ENCODE data around the gene ZBTB9. TPM values are rescaled to one million over a fixed set of nuclear protein-coding genes. Genes with fewer than 3 reads are reported as not detected.
A peak's percentile ranks its signal among the peaks of the same experiment; 100 is the strongest.

ZBTB9 gene
- total RNA-seq, 1 donor from 2014 or later: 9.6 TPM

- TF ChIP-seq CTCF (IDR thresholded peaks at IDR 0.05; ENCODE audit: unreplicated experiment): no peak
- Mint-ChIP-seq H3K9me3 (peaks cover 8% of the 10 kb centered on the region), H3K4me1 (peaks cover 17% of the 10 kb centered on the region), H3K36me3 (no peaks in the 10 kb centered on the region), H3K27ac (no peak overlapping the region), H3K4me3 (no peak overlapping the region), H3K27me3 (ENCODE audit: low read depth) (peaks cover 3% of the 10 kb centered on the region)
- DNase-seq (ENCODE audit: low spot score in 2 of 2, unreplicated experiment in 2 of 2): no peak
Measured at GRCh38 chr6:33504486-33504885, 50.1 kb downstream of the ZBTB9 start.

- Mint-ChIP-seq H3K27ac (peak overlapping the region; percentile 59), H3K9me3 (peaks cover 8% of the 10 kb centered on the region), H3K4me1 (peaks cover 20% of the 10 kb centered on the region), H3K4me3 (no peak overlapping the region), H3K27me3 (ENCODE audit: low read depth) (peaks cover under 1% of the 10 kb centered on the region), H3K36me3 (no peaks in the 10 kb centered on the region)
- TF ChIP-seq CTCF (IDR thresholded peaks at IDR 0.05; ENCODE audit: unreplicated experiment): no peak
- DNase-seq (ENCODE audit: low spot score in 2 of 2, unreplicated experiment in 2 of 2): no peak
Measured at GRCh38 chr6:33505548-33506370, 51.4 kb downstream of the ZBTB9 start.

Small RNA genes within 50 kb of the gene (microRNA-seq; reads per million reads assigned to microRNA genes)
- not detected for gene MIR5004

Other genes starting within 250 kb of the ZBTB9 start
- 15.0 to 15.3 TPM (median 15.1 TPM) in 3 replicates for gene HSD17B8, start 249.9 kb upstream of the ZBTB9 start, total RNA-seq
- 55.8 to 59.0 TPM (median 56.0 TPM) in 3 replicates for gene RING1, start 246.1 kb upstream of the ZBTB9 start, total RNA-seq
- gene VPS52, start 182.7 kb upstream of the ZBTB9 start, total RNA-seq: 67.2 to 69.8 TPM (median 69.6 TPM) in 3 replicates
- gene RPS18, start 182.5 kb upstream of the ZBTB9 start, total RNA-seq: 2,626 to 2,771 TPM (median 2,750 TPM) in 3 replicates
- gene B3GALT4, start 177.5 kb upstream of the ZBTB9 start, total RNA-seq: 3.9 to 4.6 TPM (median 4.3 TPM) in 3 replicates
- 46.2 to 53.6 TPM (median 52.0 TPM) in 3 replicates for gene WDR46, start 165.3 kb upstream of the ZBTB9 start, total RNA-seq
- 38.7 to 43.0 TPM (median 39.9 TPM) in 3 replicates for gene PFDN6, start 165.0 kb upstream of the ZBTB9 start, total RNA-seq
- gene RGL2, start 155.6 kb upstream of the ZBTB9 start, total RNA-seq: 108 to 113 TPM (median 112 TPM) in 3 replicates
- gene TAPBP, start 140.5 kb upstream of the ZBTB9 start, total RNA-seq: 62.8 to 68.3 TPM (median 64.4 TPM) in 3 replicates
- 33.2 to 36.0 TPM (median 35.8 TPM) in 3 replicates for gene ZBTB22, start 136.8 kb upstream of the ZBTB9 start, total RNA-seq
- gene DAXX, start 131.6 kb upstream of the ZBTB9 start, total RNA-seq: 31.9 to 33.2 TPM (median 33.1 TPM) in 3 replicates
- gene KIFC1, start 62.8 kb upstream of the ZBTB9 start, total RNA-seq: 30.1 to 31.3 TPM (median 30.3 TPM) in 3 replicates
- gene PHF1, start 43.6 kb upstream of the ZBTB9 start, total RNA-seq: 61.0 to 63.6 TPM (median 63.0 TPM) in 3 replicates
- gene CUTA, start 36.5 kb upstream of the ZBTB9 start, total RNA-seq: 238 to 239 TPM (median 239 TPM) in 3 replicates
- gene SYNGAP1, start 34.5 kb upstream of the ZBTB9 start, total RNA-seq: 57.7 to 66.1 TPM (median 65.1 TPM) in 3 replicates
- 14.0 to 15.1 TPM (median 15.0 TPM) in 3 replicates for gene BAK1, start 125.7 kb downstream of the ZBTB9 start, total RNA-seq
- 6.3 to 6.4 TPM (median 6.4 TPM) in 3 replicates for gene ITPR3, start 166.7 kb downstream of the ZBTB9 start, total RNA-seq